ENCODE data around the gene PLA2G2F.

Gene PLA2G2F

DNA sequence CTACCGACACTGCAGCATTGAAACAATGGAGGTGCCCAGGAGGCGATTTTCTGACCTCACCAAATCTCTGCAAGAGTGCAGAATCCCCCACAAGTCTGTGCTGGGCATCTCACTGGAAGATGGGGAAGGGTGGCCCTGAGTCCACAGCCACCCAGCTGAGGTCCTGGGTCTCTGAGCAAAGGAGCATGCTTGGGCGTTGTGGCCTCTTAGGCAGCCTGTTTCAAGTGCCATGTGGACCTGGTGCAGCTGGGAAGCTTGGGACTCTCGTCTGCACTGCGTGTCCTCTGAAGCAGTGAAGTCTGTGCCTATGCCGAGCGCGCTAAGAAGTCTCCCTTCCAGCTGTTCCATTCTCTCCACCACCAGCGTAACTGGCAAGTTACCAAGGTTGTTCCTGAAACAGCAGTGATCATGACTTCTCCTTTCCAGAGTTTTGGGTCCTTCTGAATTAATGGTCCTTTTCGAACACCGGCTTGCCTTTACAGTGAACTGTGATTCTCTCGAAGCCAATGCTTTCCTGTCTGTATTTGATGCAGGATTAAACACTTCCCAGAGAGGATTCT, 52.2 kb downstream of the PLA2G2F start:
- DNase-seq (ENCODE audit: low spot score), result no peak

GRCh38 chr1:20192364-20192763, 53.2 kb downstream of the PLA2G2F start:
- peak; percentile 49 for DNase-seq (ENCODE audit: low spot score)

DNA sequence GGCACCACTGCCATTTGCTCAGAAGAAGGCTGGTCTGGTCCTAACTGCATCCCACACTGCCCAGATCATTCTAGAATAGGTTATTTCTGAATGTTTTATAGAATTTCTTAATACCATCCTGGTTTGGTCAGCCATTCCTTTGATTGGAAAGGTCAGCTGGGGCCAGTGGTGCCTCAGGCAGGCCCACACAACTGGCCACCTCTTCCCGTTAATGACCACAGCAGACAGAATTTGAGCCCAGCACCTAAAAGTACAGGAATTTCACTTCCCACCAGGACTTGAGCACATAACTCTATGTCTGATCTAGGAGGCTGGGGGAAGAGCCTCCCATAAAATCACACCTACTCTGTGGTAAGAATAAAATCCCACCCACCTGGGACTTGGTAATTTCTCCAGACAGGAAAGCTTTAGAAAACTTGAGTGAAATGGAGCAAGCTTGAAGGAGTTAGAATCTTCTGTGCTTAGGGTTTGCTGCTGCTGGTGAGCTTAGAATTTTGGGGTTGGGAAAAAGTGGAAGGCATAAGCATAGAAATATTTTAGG, 53.8 kb downstream of the PLA2G2F start:
- DNase-seq (ENCODE audit: low spot score), result no peak

GRCh38 chr1:20194224-20194623, 55.1 kb downstream of the PLA2G2F start:
- no peak for DNase-seq (ENCODE audit: low spot score)

DNA sequence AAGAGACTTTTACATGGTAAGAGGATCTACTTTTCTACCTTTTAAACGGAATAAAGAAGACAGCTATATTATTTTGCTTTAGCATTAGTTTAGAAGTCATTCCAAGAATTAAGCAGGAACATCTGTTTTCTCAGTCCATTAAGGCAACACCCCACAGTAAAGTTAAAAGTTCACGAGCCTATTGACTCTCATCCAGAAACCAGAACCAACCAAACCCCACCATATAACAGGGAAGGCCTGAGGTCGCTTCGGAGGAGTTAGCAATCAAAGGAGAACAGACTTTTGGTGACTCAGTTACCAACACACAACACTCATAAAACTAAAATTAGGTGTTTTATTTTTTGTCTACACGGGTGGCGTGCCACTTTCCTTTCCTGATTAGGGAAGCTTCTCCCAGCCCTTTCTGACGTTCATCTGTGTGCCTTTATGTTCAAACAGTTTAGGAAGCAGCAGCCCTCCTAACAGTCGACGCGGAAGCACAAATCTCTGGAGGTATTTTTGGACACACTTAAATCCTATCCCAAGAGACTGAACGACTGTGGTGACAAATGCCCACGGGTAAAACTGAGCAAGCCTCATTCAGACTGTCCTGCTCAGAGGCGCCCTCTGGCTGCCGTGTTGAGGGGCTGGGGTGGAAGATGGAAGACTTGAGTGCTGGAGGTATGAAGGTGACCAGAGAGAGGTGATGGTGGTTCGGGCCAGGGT, 55.8 kb downstream of the PLA2G2F start:
- DNase-seq (ENCODE audit: low spot score), result peak; percentile 79

DNA sequence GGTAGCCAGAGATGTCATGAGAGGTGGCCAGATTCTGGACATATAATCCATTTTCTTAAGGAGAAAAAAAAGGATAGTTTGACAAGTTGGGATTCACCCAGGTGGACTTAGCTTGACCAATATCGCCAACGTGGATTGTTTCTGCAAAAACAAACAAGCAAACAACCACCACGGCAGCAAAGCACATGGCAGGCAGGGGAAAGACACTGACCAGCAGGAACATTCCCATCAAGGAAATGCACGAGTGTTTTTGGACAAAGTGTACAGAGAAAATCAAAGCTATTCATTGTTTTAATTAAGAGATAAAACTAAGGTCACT, 56.3 kb downstream of the PLA2G2F start:
- DNase-seq (ENCODE audit: low spot score), result no peak

DNA sequence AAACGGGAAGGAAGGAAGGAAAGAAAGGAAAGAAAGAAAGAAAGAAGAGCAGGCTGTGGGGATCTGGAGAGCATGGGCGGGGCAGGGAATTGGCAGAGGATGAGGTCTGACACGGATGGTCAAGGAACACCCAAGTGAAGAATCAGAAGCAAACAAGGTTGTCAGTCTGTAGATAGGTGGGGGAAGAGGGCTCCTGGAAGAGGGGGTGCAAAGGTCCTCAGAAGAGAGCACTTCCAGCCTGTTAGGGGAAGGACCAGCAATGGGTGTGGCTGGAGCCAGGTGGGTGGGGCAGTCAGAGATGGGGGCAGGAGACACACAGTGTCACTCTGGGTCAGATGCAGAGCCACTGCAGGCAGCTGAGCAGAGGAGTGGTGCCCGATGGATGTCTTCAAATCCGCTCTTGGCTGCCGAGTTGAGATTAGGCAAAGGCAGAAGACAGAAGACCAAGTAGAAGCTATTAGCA, 58.2 kb downstream of the PLA2G2F start:
- no peak for DNase-seq (ENCODE audit: low spot score)

DNA sequence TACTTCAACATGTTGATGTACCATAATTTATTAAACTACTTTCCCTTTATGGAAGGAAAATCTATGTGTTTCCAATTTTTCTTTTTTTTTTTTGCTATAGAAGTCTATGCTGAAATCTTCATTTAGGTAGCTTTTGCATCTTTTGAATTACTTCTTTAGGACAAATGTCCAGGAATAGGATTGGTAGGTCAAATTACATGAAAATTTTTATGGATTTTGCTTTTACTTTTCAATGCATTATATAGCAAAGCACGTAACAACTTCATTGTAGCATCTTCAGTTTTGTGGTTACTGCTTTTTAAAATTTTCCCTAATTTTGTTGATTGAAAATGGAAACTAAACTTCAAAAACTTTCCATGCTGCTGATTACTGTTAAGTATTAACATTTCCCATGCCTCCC, 59.2 kb downstream of the PLA2G2F start:
- DNase-seq (ENCODE audit: low spot score), result no peak

- DNase-seq (ENCODE audit: low spot score), result no peak
Observed at GRCh38 chr1:20198918-20199317, 59.8 kb downstream of the PLA2G2F start.

DNA sequence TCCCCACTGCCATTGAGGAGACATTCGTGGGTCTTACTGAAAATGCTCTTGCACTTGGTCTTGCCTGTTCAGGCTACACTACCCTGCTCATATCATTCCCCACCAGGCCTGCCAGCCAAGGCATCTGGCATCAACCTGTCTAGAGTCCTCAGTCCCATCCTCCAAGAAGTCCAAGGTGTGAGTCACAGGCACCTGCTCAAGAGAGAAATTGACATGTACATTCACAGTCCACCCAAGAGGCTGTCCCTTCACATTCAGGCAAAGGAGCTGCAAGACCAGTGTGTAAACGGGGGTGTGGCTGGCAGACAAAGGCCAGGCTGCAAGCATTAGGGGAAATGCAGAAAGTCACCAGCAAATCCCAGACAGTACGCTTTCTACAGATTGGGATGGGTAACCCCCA, 60.3 kb downstream of the PLA2G2F start:
- no peak for DNase-seq (ENCODE audit: low spot score)

GRCh38 chr1:20199840-20200239, 60.7 kb downstream of the PLA2G2F start:
- DNase-seq (ENCODE audit: low spot score), result no peak
